ENCODE measurements around the gene CENPN.

- TF ChIP-seq POLR2AphosphoS5 (IDR thresholded peaks at IDR 0.05; ENCODE audit: low read depth, low read length) (no peak), SIN3A (IDR thresholded peaks at IDR 0.05; ENCODE audit: borderline replicate concordance, insufficient read depth, low read length) (no peak), REST (IDR thresholded peaks at IDR 0.05; ENCODE audit: insufficient read depth in 1 of 2, low read depth in 2 of 2, low read length in 2 of 2) (no peak), TAF1 (IDR thresholded peaks at IDR 0.05; ENCODE audit: borderline replicate concordance, insufficient read depth, low read length) (no peak)
These were observed 53.7 kb downstream of the CENPN start for GRCh38 chr16:81060576-81061306.

All from PFSK-1 (cell line).